HG03469 (cell line): ENCODE results near the gene TFEB.

Experiments used
- ATAC-seq: cut with Tn5 transposase; IDR thresholded peaks from one replicate; pipeline ENCODE4 v1.9.1; 2021; ENCODE audit warnings: mild to moderate bottlenecking, moderate library complexity, moderate number of reproducible peaks; ENCODE audit not compliant: unreplicated experiment

Gene TFEB

GRCh38 chr6:41655176-41655575 lies 80.2 kb downstream of the TFEB start:
- no peak for ATAC-seq

- no peak for ATAC-seq
Observed at GRCh38 chr6:41654698-41655151, 80.7 kb downstream of the TFEB start.

GRCh38 chr6:41654151-41654697 lies 81.2 kb downstream of the TFEB start:
- ATAC-seq: no peak

GRCh38 chr6:41653691-41654090 lies 81.7 kb downstream of the TFEB start:
- no peak for ATAC-seq

- ATAC-seq: no peak
Observed at GRCh38 chr6:41652866-41653652, 82.3 kb downstream of the TFEB start.

GRCh38 chr6:41651962-41652657 lies 83.3 kb downstream of the TFEB start:
- no peak for ATAC-seq

- ATAC-seq: no peak
Observed at GRCh38 chr6:41651246-41651961, 84.0 kb downstream of the TFEB start.

GRCh38 chr6:41650120-41650519 lies 85.3 kb downstream of the TFEB start:
- no peak for ATAC-seq

GRCh38 chr6:41649596-41649995 lies 85.8 kb downstream of the TFEB start:
- ATAC-seq: no peak

GRCh38 chr6:41648921-41649320 lies 86.5 kb downstream of the TFEB start:
- no peak for ATAC-seq

- ATAC-seq: no peak
Observed at GRCh38 chr6:41648070-41648585, 87.3 kb downstream of the TFEB start.

- ATAC-seq: no peak
Observed at GRCh38 chr6:41647061-41647511, 88.3 kb downstream of the TFEB start.

GRCh38 chr6:41646026-41646795 lies 89.2 kb downstream of the TFEB start:
- no peak for ATAC-seq

- no peak for ATAC-seq
Observed at GRCh38 chr6:41645007-41645618, 90.3 kb downstream of the TFEB start.

GRCh38 chr6:41644297-41644879 lies 91.0 kb downstream of the TFEB start:
- no peak for ATAC-seq

- no peak for ATAC-seq
Observed at GRCh38 chr6:41643899-41644269, 91.5 kb downstream of the TFEB start.

- no peak for ATAC-seq
Observed at GRCh38 chr6:41642960-41643898, 92.2 kb downstream of the TFEB start.
